ENCODE results near the gene NOP9.

Gene NOP9

GRCh38 chr14:24310646-24311604, 11.3 kb downstream of the NOP9 start, which contains the start of gene LTB4R:
LTB4R (plus strand) TSS chr14:24311502; CDS start chr14:24315652, 4,150 bp downstream.
- H3F3A ChIP-seq (ENCODE audit: insufficient read depth, low read length): peaks cover 5% of the 10 kb centered on the region; the same call in 1 of the 2 replicates
- peak within 1 kb of the TSS; percentile 78; the same call in 1 of the 2 replicates for H3K27ac ChIP-seq (ENCODE audit: low read length)
- H3K9me3 ChIP-seq (replicated peaks; ENCODE audit: insufficient read depth, low read length): no peaks in the 10 kb centered on the region
- H3K4me3 ChIP-seq (ENCODE audit: low read length): peak within 1 kb of the TSS; percentile 61
- H2AFZ ChIP-seq (ENCODE audit: low read length): peak within 1 kb of the TSS; percentile 45; the same call in 1 of the 2 replicates
- H3K9ac ChIP-seq (ENCODE audit: low read length): peak within 1 kb of the TSS; percentile 76
- peaks cover 24% of the 10 kb centered on the region for H3K4me1 ChIP-seq (ENCODE audit: low read length)
- peak; percentile 35 for TF ChIP-seq CTCF (IDR thresholded peaks at IDR 0.05; ENCODE audit: low read length)
- TF ChIP-seq EZH2phosphoT487 (IDR thresholded peaks at IDR 0.05; ENCODE audit: low read length): no peak
- TF ChIP-seq EZH2 (optimal IDR thresholded peaks at IDR 0.05; ENCODE audit: low read depth, low read length): no peak
- H3K4me2 ChIP-seq (ENCODE audit: low read depth, low read length): peak within 1 kb of the TSS; percentile 86
- H3K27me3 ChIP-seq (replicated peaks; ENCODE audit: insufficient read depth, low read length): no peaks in the 10 kb centered on the region
- peaks cover 19% of the 10 kb centered on the region; the same call in 1 of the 2 replicates for H3K79me2 ChIP-seq (ENCODE audit: low read length)
- H4K20me1 ChIP-seq (ENCODE audit: insufficient read depth, low read length): no peaks in the 10 kb centered on the region
- DNase-seq: peak; percentile 61
- no peaks in the 10 kb centered on the region for H3K36me3 ChIP-seq (replicated peaks; ENCODE audit: insufficient read depth, low read length)
- H3K9me2 ChIP-seq (replicated peaks; ENCODE audit: insufficient read depth, low read length): no peaks in the 10 kb centered on the region

GRCh38 chr14:24311837-24312615, 12.4 kb downstream of the NOP9 start:
- Histone ChIP-seq H2AFZ (ENCODE audit: low read length) (no peak overlapping the region), H3K36me3 (replicated peaks; ENCODE audit: insufficient read depth, low read length) (no peaks in the 10 kb centered on the region), H3K4me1 (ENCODE audit: low read length) (peaks cover 24% of the 10 kb centered on the region), H3K27ac (ENCODE audit: low read length) (peak overlapping the region; percentile 78; the same call in 1 of the 2 replicates), H3K4me3 (ENCODE audit: low read length) (peak overlapping the region; percentile 61), H3F3A (ENCODE audit: insufficient read depth, low read length) (peaks cover 5% of the 10 kb centered on the region; the same call in 1 of the 2 replicates), H3K9me2 (replicated peaks; ENCODE audit: insufficient read depth, low read length) (no peaks in the 10 kb centered on the region), H3K27me3 (replicated peaks; ENCODE audit: insufficient read depth, low read length) (no peaks in the 10 kb centered on the region), H3K79me2 (ENCODE audit: low read length) (peaks cover 19% of the 10 kb centered on the region; the same call in 1 of the 2 replicates), H4K20me1 (ENCODE audit: insufficient read depth, low read length) (no peaks in the 10 kb centered on the region), H3K4me2 (ENCODE audit: low read depth, low read length) (peak overlapping the region; percentile 86), H3K9me3 (replicated peaks; ENCODE audit: insufficient read depth, low read length) (no peaks in the 10 kb centered on the region), H3K9ac (ENCODE audit: low read length) (peak overlapping the region; percentile 76)
- no peak for TF ChIP-seq EZH2 (optimal IDR thresholded peaks at IDR 0.05; ENCODE audit: low read depth, low read length)
- no peak for TF ChIP-seq EZH2phosphoT487 (IDR thresholded peaks at IDR 0.05; ENCODE audit: low read length)
- no peak for DNase-seq

DNA sequence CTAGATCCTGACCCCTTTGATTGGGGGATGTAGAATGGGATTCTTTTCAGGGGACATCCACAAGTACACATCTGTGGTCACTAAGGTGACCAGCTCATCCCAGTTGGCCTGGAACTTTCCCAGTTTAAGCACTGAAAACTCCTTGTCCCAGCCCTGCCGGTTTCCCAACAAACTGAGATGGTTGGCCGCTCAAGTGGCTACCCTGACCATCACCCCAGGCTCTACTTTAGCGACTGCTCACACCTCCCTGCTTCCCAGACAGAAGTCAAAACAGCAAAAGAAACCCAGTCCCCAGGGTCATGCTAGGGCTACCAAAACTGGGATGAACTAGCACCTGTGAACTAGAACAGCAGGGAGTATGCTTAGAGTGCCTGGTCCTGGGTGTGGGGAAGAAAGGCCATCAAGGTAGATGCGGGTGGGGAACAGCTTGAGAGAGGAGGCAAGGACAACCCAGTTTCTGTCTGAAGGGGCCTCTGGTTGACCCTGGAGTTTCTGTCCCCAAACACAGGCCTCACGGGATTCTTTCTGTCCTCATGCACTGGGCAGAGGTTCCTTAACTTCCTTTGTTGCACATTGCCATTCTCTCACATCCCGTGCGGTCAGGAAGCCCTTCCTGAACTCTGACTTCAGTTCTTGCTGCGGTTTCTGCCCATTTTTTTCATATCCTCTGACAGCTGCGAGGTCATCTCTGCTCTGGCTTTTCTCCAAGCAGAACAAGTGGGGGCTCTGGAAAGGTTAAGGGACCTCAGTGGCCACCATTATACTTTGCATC, 13.3 kb downstream of the NOP9 start:
- Histone ChIP-seq H3K27ac (ENCODE audit: low read length) (peak overlapping the region; percentile 29; the same call in 1 of the 2 replicates), H3K79me2 (ENCODE audit: low read length) (peaks cover 19% of the 10 kb centered on the region; the same call in 1 of the 2 replicates), H2AFZ (ENCODE audit: low read length) (no peak overlapping the region), H3K4me2 (ENCODE audit: low read depth, low read length) (peak overlapping the region; percentile 86; the same call in 1 of the 2 replicates), H3K9me3 (replicated peaks; ENCODE audit: insufficient read depth, low read length) (no peaks in the 10 kb centered on the region), H3F3A (ENCODE audit: insufficient read depth, low read length) (peaks cover 5% of the 10 kb centered on the region; the same call in 1 of the 2 replicates), H4K20me1 (ENCODE audit: insufficient read depth, low read length) (no peaks in the 10 kb centered on the region), H3K9ac (ENCODE audit: low read length) (no peak overlapping the region), H3K27me3 (replicated peaks; ENCODE audit: insufficient read depth, low read length) (no peaks in the 10 kb centered on the region), H3K9me2 (replicated peaks; ENCODE audit: insufficient read depth, low read length) (no peaks in the 10 kb centered on the region), H3K4me3 (ENCODE audit: low read length) (no peak overlapping the region), H3K36me3 (replicated peaks; ENCODE audit: insufficient read depth, low read length) (no peaks in the 10 kb centered on the region), H3K4me1 (ENCODE audit: low read length) (peaks cover 24% of the 10 kb centered on the region)
- TF ChIP-seq EZH2 (optimal IDR thresholded peaks at IDR 0.05; ENCODE audit: low read depth, low read length): no peak
- DNase-seq: peak; percentile 45
